DMS53 treated with DMSO at 0.1 percent for 48 hours (cell line): Measurements from ENCODE around the gene BDH2.

Experiments
- DNase-seq: peaks from one replicate; lab custom pipeline; 2025; ENCODE audit not compliant: unreplicated experiment; lab: John Stamatoyannopoulos, UW

The BDH2 gene

DNA sequence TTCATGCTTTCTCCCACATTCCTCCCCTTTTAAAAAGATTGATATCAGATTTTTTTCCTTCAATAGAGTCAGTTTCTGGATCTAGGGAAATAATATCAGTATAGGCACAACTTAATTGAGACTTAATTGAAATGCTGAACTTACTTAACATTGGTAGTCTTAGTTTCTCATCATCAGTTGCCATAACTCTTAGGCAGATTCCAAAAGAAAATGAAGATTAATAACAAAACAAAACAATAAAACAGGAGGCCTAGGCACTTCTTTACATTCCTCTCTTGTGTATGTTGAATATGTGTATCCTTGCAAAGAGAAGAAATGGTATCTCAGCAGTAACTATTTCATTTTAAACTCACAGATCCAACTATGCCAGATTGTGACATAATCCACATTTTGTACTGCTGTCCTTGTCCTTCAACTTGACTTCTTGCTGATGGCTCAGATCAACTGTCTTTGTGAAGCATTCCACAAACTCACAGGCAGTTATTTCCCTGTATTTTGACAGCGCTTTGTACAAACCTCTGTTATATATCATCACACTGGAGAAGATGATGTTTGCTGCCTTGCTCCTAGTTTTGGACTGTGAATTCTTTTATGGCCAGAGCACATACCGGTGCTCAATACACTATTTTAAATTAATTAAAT is 14.0 kb downstream of the BDH2 start:
- DNase-seq: no peak

DNA sequence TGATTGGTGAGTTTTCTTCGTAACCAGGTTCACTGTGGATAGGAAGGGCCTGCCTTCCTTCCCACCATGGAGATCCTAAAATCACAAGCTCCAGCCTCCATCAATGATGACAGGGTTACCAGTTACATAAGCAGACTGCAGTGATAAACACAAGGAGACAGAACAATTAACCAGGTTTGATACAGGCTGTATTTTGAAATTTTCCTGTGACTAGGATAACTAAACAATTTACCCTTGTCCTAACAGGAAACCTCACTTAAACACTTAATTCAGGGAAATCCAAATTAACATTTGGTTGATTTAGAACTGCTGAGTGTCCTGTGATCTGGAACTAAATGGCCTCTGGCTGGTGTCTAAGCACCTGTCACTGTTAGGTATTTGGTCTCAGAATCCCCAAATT is 20.0 kb downstream of the BDH2 start:
- no peak for DNase-seq

DNA sequence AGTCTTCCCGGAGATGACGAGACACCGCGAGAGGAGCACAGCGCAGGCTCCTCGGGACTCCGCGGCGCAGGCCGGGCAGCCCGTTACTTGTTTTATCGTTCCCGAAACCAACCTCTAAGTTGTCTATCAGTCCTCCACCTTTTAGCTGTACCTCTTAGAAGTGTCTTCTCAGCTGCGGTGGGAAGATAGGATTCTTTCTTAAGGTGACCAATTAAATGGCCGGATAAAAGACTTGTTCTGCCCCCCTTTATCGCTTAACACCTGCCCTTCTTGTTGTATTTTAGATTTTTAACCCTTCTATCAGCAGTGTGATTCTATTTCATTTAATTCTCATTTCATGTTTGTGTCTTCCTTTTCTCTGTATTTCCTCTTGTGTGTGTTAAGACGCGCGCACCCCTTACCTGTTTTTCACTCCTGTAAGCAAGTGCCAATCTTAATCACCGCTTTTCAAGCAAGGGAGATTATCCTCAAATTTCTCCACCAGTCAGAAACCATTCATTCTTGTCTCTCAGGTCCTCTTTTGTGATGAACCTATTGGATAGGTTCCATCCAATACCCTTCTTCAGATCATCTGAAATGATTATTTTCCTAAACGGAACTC is 22.8 kb downstream of the BDH2 start, which contains the start of gene SLC9B2:
Gene SLC9B2, minus strand, starts transcription at position 15 of the 601 bp plus-strand sequence. CDS start 9,211 bp downstream, outside the sequence.
- DNase-seq: peak; percentile 22

DNA sequence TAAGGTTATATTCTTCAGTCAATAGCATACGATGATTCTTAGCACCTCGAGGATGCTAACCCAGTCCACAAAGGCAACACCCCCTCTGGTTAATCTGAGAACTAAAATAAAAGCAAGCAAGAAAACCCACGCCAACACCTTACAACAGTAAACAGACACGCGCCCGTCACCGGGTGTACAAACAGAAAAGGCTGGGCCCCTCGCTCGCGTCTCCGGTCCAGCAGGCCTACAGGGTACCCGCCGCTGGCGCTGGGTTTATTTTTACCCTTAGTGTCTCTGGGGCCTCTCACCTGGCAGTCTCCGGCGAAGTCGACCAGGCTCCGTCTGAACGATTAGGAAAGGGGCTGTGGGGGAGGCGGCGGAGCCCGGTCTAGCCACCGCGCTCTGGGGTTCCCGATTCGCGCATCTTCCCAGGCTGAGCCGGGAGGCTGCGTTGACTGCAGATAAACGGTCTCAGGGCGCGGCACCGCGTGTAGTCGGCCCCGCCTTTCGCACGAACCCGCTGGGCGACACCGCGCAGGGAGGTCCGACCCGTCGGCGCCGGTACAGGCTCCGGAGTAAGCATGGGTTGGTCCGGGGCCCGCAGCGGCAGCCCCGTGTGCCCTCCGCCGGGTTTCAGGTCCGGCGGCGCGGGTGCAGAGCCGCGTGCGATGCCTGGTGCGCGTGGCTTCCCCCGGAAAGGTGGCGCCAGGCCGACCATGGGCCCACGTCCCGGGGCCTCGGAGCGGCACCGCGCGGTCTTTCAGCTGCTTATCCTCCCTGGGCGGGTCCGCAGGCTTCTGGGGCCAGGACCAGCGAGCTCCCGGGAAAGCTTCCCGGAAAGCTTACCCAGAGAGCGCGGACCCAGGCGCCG is 23.5 kb downstream of the BDH2 start:
- DNase-seq: peak; percentile 45

DNA sequence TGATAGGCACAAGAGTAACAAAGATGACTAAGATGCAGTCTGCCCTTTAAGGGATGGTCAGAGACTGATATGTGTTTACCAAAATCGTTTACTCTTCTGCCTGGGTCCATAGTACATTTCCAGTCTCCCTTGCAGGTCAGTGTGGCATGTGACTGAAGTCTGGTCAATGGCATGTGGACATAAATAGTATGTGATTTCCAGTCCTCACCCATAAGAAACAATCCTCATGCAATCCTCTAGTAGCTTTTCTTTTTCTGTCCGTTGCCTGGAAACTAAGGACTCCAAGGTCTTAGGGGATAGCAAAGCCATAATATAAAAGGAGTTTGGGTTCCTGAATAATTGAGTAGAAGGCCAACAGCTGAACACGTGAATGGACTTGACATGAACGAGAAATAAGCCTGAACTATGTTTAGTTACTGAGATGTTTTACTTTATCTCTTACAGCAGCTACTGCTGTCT is 24.2 kb downstream of the BDH2 start:
- DNase-seq: no peak

DNA sequence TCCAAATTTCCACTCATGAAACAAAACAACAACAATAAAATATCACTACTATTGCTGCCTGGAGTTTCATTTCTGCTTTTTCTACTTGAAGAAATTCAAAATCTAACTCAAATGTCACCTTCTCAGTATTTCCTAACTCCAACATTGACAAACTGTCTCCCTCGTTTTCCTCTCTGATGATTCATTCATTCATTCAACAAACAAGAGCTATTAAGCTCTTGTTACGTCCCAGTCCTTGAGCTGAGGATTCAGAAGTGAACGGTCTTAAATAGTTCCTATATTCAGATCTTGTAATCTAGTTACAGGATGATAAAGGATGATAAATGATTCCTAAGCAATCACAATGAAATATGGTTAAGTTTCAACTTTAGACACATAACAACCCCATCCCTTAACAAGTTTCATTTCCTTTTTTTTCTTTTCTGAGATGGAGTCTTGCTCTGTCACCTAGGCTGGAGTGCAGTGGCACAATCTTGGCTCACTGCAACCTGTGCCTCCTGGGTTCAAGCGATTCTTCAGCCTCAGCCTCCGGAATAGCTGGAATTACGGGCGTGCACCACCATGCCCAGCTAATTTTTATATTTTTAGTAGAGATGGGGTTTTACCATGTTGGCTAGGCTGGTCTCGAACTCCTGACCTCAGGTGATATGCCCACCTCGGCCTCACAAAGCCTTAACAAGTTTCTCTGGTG is 24.7 kb downstream of the BDH2 start:
- no peak for DNase-seq

DNA sequence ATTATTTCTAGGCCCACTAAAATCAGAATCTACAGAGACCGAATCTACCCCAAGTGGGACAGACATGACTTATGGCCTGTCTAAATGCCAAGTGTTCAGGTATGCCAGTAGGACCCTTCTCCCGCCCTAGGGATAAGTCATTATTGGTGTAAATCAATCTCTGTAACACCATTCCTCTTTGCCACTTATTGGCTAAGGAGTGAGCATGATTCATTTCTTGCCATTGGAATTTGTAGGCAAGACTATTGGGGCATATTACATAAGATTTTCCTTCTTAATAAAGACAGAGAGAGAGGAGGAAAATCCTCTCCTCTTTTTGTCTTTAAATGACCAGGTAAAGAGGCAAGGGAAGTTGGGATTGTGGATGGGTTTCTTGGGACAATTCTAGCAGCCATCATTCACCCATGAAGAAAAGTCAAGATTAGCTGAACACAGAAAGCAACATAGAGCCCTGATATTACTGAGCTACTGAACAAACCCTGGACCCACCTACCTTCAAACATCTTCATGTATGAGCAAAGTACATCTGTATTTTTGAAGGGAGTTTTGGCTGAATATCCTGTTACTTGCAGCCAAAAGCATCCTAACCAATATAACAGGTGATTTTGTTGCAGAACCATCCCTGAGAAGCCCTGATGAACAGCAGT is 25.7 kb downstream of the BDH2 start:
- no peak for DNase-seq

DNA sequence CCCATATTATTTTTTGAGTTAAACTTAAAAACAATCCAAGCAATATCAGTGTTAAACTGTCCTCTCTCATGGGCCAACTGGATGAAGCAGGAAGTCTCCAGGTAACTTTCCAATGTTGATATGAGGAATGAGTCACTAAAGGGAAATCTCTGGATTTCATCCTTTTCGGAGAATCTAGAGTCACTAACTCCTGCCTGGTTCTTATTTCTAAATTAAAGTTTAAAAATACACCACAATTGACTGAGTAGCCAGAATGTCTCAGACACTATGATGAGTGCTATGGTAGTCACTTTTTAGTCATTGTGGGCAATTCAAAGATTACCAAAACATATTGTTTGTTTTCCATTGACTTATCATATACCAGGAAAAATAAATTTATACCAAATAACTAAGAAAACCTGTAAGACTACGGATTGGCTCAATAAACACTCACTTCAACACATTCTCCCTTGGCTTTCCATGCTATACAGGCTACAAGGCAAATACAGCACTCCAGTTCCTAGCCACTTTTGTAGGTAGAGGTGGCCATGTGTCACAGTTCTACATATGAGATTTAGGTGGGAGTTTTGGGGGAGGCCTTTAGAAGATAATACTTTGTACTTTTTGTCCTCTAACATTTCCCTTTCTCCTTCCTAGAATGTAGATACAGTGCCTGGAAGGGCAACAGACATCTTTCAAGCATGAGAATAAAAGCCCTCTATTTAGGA is 31.6 kb downstream of the BDH2 start:
- no peak for DNase-seq

DNA sequence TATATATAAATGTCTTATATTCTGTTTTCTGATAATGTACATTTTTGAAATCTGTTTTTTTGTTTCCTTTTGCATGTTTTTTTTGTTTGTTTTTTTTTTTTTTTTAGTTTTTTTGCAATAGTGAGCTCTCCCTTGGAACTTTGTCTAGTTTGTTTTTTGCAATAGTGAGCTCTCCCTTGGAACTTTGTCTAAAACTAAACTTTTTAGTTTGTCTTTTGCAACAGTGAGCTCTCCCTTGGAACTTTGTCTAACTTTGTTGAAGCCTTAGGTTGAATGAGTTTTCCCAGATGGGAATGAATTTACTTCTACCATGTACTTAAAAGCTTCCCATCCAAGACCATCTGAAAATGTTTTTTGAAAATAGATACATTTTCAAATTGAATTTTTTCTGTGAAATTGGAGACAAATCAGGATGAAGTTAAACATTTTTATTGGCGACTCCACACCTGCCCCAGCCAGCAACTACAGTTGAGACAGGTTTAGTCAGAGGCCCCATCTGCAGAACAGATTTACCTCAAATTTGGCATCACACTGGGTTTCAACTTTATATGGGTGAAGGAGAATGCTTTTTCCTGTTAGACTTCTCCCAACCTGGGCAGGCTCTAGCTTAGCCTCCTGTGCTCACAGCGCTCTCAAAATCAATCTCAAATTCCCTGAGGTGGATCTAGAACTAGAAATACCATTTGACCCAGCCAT is 39.0 kb downstream of the BDH2 start:
- no peak for DNase-seq

DNA sequence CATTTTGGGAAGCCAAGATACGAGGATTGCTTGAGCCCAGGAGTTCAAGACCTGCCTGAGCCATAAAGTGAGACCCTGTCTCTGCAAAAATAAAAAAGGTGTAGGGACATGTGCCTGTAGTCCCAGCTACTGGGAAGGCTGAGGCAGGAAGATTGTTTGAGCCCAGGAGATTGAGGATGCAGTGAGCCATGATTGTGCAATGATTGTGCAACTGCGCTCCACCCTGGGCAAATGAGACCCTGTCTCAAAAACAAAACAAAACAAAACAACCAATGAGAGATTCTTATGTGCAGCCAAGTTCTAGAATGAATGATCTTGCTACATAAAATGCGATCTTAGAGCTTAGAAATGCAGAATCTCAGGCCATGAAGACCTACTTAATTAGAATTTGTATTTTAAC is 45.6 kb downstream of the BDH2 start:
- DNase-seq: no peak

DNA sequence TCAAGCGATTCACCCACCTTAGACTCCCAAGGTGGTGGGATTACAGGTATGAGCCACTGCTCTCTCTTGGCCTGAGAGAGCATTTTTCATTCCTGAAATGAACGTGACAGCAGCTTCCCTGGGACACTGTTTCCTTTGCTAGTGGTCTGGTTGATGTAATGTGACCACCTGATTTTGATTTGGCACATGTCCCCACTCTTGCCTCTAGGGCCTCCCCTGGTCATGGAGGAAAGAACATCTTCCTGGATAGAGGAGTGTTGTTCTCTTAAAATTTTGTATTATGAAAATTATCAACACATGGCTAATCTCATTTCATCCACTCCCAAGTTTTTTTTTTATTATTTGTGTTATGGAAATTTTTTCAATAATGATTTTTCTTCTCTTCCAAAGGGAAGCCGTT is 46.9 kb downstream of the BDH2 start:
- no peak for DNase-seq

DNA sequence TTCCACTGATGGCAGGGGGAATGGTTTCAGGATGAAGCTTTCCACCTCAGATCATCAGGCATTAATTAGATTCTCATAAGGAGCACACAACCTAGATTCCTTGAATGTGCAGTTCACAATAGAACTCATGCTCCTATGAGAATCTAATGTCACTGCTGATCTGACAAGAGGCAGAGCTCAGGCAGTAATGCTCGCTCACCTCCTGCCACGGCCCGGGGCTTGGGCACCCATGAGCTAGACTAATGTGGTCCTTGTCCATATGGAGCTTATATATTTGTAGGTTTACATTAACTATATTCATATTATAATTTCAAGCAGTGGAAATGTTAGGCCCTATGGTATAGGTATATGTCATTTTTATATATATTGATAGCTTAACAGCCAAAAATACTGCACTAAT is 47.5 kb downstream of the BDH2 start:
- no peak for DNase-seq

DNA sequence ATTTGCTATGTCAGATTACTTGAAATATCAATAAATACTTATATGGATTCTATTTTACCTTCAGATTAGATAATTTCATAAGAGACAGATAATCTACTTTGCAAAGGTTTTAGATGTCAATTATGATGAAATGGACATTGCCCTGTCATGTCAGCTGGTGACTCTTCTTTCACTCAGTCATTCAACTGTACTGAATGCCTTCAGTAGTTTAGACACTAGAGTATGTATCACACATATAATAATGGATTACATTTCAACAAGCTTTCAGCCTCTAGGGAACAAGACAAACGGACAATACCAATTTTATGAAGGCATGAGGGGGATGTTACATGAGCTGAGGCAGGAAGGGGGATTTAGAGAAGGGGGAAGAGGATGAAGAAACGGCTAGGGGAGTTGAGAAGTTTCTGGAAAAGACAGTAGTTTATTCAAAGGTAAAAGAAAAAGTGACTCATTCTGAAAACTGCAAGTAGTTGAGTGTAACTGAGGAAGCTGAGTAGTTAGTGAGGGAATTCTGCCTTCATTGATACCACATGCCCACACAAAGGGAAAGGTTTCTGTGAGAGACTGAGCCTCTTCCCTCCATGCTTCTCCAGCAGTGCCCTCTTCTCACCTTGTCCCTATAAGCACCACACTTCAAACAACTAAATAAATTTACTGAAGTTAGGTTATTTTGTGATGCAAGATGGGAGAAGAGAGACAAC is 48.7 kb downstream of the BDH2 start:
- no peak for DNase-seq

DNA sequence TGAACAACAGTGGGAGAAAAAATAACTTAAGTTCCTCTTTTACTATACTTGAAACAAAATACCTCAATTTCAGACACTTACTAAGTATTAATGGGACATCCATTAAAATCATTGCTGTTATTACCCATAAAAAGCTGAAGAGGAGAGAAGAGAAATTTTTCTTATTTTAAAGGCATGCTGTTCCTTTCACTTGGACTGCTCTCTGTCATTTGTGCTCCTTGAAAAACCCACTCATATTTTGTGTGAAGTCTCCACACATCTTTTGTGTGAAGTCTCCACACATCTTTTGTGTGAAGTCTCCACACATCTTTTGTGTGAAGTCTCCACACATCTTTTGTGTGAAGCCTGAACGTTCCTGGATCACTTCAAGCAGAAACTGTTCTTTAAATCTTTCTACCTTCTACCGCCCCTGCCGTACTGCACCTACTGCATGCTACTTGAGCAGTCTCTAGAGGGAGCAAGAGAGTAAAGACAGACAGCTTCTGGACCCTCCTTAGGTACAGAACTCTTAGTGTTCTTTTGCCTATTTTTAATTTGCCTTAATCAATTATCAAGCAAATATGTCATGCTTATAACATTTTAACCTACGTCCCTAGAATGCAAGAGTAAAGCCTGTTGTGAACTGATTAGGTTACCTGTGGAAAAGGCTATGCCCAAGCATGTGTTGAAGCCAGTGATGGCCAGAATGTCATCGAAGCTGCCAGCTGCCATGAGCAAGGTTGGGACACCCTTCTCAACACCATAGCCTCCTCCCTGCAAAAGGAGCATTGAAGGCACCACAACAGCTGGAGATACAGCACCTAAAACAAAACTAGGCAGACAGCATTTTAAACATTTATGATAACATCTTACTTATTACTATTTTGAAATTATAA is 53.0 kb downstream of the BDH2 start:
- DNase-seq: peak; percentile 6

DNA sequence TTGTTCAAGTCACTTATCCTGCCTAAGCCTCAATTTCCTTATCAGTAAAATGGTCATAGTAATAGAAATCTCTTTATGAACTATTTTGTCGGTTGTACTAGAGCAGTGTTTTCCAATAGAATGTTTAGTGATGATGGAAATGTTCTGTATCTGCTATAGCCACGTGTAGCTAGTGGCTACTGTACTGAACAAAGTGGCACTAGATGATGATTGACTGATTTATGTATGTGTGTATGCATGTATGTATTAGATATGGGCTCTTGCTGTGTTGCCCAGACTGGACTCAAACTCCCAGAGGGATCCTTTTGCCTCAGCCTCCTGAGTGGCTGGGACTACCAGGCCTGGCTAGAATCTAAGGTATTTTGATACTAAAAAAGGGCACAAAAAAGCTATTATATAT is 55.5 kb downstream of the BDH2 start:
- DNase-seq: no peak

DNA sequence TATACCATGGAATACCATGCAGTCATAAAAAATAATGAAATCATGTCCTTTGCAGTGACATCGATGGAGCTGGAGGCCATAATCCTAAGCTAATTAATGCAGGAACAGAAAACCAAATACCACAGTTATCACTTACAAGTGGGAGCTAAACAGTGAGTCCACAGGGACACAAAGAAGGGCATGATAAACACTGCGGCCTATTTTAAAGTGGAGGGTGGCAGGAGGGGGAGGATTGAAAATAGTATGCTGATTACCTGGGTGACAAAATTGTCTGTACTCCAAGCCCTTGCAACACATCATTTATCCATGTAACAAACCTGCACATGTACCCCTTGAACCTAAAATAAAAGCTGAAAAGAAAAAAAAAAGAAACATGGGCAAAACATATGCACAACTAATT is 63.5 kb downstream of the BDH2 start:
- DNase-seq: no peak

DNA sequence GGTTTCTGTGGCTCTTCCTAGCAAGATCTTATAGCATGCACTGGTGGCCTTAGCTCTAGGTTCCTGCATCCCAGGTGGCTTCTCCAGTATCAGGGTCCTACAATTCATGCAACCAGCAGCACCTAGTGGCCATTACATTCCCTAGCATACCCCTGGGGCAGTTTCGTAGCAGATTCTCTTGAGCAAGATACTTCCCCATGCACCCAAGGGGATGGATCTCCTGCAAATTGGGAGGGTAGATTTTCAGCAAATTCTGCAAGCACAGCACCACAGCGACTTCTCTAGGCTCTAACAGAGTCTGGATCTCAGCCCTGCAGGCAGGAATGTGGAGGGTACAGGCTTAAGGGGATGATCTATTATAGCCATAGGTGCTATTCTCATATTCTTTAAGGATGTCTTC is 67.1 kb downstream of the BDH2 start:
- no peak for DNase-seq

DNA sequence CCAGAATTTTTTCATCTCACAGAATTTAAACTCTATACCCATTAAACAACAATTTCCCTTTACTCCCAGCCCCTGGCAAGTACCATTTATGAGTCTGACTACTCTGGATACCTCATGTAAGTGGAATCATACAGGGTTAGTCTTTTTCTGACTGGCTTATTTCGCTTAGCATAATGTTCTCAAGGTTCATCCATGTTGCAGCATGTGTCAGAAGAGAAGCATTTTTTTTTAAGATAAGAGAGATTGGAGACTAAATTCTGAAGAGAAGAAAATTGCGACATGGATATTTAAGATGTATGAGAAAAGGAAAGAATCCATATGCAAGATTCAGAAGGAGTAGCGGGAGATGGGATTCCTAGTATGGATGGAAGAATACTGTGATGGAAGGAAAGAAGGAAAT is 68.8 kb downstream of the BDH2 start:
- DNase-seq: no peak
